GM10248 (cell line): ENCODE data around the gene KAT6B.

ENCODE experiments used
- CTCF ChIA-PET: fragments of 300-600 bp; sonication (Branson Sonifier 250); formaldehyde crosslinking; extraction: SDS; loops from one replicate; lab custom pipeline; 2021; ENCODE audit warnings: antibody characterized with exemption; lab: Yijun Ruan, JAX
- POLR2A ChIA-PET: fragments of 350-650 bp; sonication (Branson Sonifier 250); formaldehyde crosslinking; extraction: SDS; loops from one replicate; lab custom pipeline; 2020; ENCODE audit warnings: antibody characterized with exemption; lab: Yijun Ruan, JAX
- DNase-seq: peaks from one replicate; pipeline ENCODE4 v3.0.0; 2012; ENCODE audit errors: extremely low spot score
- CTCF ChIP-seq: IDR thresholded peaks from 2 replicates; pipeline ENCODE4 v1.5.1; 2012; ENCODE audit warnings: mild to moderate bottlenecking, low read depth; ENCODE audit errors: extremely low read depth, missing control alignments, control extremely low read depth

KAT6B gene

GRCh38 chr10:75037171-75038153 is 211.1 kb downstream of the KAT6B start:
- POLR2A ChIA-PET = no interaction called here
- no peak for TF ChIP-seq CTCF
- CTCF ChIA-PET = interaction anchor here (1.2 to 1.8 kb wide), 3 partner anchors 9 to 61 kb away, joined by 4 read pairs; no protein-coding TSS in a partner anchor
- peak; percentile 13 for DNase-seq

- DNase-seq = no peak
- CTCF ChIA-PET = interaction anchor here (1.0 to 1.2 kb wide), 2 partner anchors 19 to 60 kb away, joined by 3 to 4 read pairs; no protein-coding TSS in a partner anchor
- no peak for TF ChIP-seq CTCF
- POLR2A ChIA-PET = no interaction called here
Measured at GRCh38 chr10:75038335-75038734, 211.9 kb downstream of the KAT6B start.

- POLR2A ChIA-PET = no interaction called here
- TF ChIP-seq CTCF = no peak
- CTCF ChIA-PET = interaction anchor here (1.0 kb wide), 1 partner anchor 13 kb away, joined by 3 read pairs; no protein-coding TSS in a partner anchor
- DNase-seq = no peak
Measured at GRCh38 chr10:75040576-75040975, 214.2 kb downstream of the KAT6B start.

- CTCF ChIA-PET = interaction anchor here (0.8 to 1.2 kb wide), 2 partner anchors 9 to 15 kb away, joined by 3 to 6 read pairs; no protein-coding TSS in a partner anchor
- no peak for TF ChIP-seq CTCF
- POLR2A ChIA-PET = no interaction called here
- no peak for DNase-seq
Measured at GRCh38 chr10:75042292-75042974, 216.0 kb downstream of the KAT6B start.

- no peak for TF ChIP-seq CTCF
- no peak for DNase-seq
- CTCF ChIA-PET = interaction anchor here (0.8 to 1.2 kb wide), 5 partner anchors 10 to 47 kb away, joined by 3 to 6 read pairs (median 3); no protein-coding TSS in a partner anchor
- POLR2A ChIA-PET = no interaction called here
Measured at GRCh38 chr10:75043256-75044131, 217.1 kb downstream of the KAT6B start.
